ENCODE measurements around the gene XAB2.

DNA sequence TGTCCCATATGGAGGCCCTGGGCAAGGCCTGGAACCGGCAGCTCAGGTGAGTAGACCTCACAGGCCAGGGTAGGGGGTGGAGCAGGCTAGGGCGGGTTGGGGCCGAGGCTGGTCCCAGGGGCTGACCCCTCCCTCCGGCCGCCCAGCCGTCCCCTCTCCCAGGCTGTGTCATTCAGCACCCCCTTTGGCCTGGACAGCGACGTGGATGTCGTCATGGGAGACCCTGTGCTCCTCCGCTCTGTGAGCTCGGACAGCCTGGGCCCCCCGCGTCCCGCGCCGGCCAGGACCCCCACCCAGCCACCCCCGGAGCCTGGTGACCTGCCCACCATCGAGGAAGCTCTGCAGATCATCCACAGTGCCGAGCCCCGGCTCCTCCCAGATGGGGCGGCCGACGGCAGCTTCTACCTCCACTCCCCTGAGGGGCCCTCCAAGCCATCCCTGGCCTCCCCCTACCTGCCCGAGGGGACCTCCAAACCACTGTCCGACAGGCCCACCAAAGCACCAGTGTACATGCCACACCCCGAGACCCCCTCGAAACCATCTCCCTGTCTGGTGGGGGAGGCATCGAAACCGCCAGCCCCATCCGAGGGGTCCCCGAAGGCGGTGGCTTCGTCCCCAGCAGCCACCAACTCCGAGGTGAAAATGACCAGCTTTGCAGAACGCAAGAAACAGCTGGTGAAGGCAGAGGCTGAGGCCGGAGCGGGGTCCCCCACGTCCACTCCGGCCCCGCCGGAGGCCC lies 17.6 kb downstream of the XAB2 start:
- TF ChIP-seq POLR2A (IDR thresholded peaks at IDR 0.05): no peak
- TF ChIP-seq, protein P1, sequence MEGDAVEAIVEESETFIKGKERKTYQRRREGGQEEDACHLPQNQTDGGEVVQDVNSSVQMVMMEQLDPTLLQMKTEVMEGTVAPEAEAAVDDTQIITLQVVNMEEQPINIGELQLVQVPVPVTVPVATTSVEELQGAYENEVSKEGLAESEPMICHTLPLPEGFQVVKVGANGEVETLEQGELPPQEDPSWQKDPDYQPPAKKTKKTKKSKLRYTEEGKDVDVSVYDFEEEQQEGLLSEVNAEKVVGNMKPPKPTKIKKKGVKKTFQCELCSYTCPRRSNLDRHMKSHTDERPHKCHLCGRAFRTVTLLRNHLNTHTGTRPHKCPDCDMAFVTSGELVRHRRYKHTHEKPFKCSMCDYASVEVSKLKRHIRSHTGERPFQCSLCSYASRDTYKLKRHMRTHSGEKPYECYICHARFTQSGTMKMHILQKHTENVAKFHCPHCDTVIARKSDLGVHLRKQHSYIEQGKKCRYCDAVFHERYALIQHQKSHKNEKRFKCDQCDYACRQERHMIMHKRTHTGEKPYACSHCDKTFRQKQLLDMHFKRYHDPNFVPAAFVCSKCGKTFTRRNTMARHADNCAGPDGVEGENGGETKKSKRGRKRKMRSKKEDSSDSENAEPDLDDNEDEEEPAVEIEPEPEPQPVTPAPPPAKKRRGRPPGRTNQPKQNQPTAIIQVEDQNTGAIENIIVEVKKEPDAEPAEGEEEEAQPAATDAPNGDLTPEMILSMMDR (IDR thresholded peaks at IDR 0.05): no peak

Data from ovary (tissue), 3 donors.